AG09309 (cell line): Measurements from ENCODE around the gene LRMDA.
A peak's percentile ranks its signal among the peaks of the same experiment; 100 is the strongest.

Source experiments
- DNase-seq: peaks from one replicate; pipeline ENCODE4 v3.0.0-alpha.2; 2010; ENCODE audit warnings: low read depth
- H3K4me3 ChIP-seq: 2 replicates; pipeline ENCODE4 v1.5.1; 2011; ENCODE audit warnings: mild to moderate bottlenecking, low read depth, low read length, moderate library complexity; ENCODE audit not compliant: control insufficient read depth
- CTCF ChIP-seq: IDR thresholded peaks from 2 replicates; pipeline ENCODE4 v1.5.1; 2011; ENCODE audit warnings: mild to moderate bottlenecking, low read depth, low read length, inconsistent platforms; ENCODE audit not compliant: insufficient read depth, control insufficient read depth; ENCODE audit errors: missing control alignments

Gene LRMDA

GRCh38 chr10:76026905-76027304 is 595.5 kb downstream of the LRMDA start:
- H3K4me3 ChIP-seq = no peak overlapping the region
- DNase-seq = no peak
- no peak for TF ChIP-seq CTCF

GRCh38 chr10:76029782-76030181 is 598.4 kb downstream of the LRMDA start:
- no peak overlapping the region for H3K4me3 ChIP-seq
- TF ChIP-seq CTCF = no peak
- DNase-seq = no peak

GRCh38 chr10:76031099-76031498 is 599.7 kb downstream of the LRMDA start:
- no peak for TF ChIP-seq CTCF
- H3K4me3 ChIP-seq = no peak overlapping the region
- no peak for DNase-seq

GRCh38 chr10:76031769-76032699 is 600.6 kb downstream of the LRMDA start:
- H3K4me3 ChIP-seq = no peak overlapping the region
- no peak for TF ChIP-seq CTCF

GRCh38 chr10:76032700-76033039 is 601.2 kb downstream of the LRMDA start:
- no peak for TF ChIP-seq CTCF
- H3K4me3 ChIP-seq = no peak overlapping the region
- no peak for DNase-seq

More at GRCh38 chr10:76031769-76032699, 600.6 kb downstream of the LRMDA start:
- no peak for DNase-seq

GRCh38 chr10:76033457-76034196 is 602.2 kb downstream of the LRMDA start:
- TF ChIP-seq CTCF = peak; percentile 22
- H3K4me3 ChIP-seq = no peak overlapping the region
- DNase-seq = no peak
